ENCODE data around the gene HMCN1.
A peak's percentile ranks its signal among the peaks of the same experiment; 100 is the strongest.

HMCN1 gene

GRCh38 chr1:185733818-185734735 is at the start of gene HMCN1:
Gene HMCN1 (plus strand): TSS chr1:185734391. CDS start chr1:185734780, 389 bp downstream.
- DNase-seq (ENCODE audit: low read depth): peak; percentile 60

GRCh38 chr1:185686821-185687778 is 47.1 kb upstream of the HMCN1 start:
- DNase-seq (ENCODE audit: low read depth): no peak

GRCh38 chr1:185690527-185690926 is 43.7 kb upstream of the HMCN1 start:
- DNase-seq (ENCODE audit: low read depth): no peak

GRCh38 chr1:185693654-185694053 is 40.5 kb upstream of the HMCN1 start:
- DNase-seq (ENCODE audit: low read depth): no peak

- DNase-seq (ENCODE audit: low read depth): no peak
These were observed 40.1 kb upstream of the HMCN1 start for GRCh38 chr1:185694081-185694480.

- no peak for DNase-seq (ENCODE audit: low read depth)
These were observed 38.9 kb upstream of the HMCN1 start for GRCh38 chr1:185695299-185695698.

GRCh38 chr1:185696422-185697150 is 37.6 kb upstream of the HMCN1 start:
- no peak for DNase-seq (ENCODE audit: low read depth)

- DNase-seq (ENCODE audit: low read depth): no peak
These were observed 34.3 kb upstream of the HMCN1 start for GRCh38 chr1:185699874-185700273.

GRCh38 chr1:185701650-185702049 is 32.5 kb upstream of the HMCN1 start:
- no peak for DNase-seq (ENCODE audit: low read depth)

- no peak for DNase-seq (ENCODE audit: low read depth)
These were observed 30.0 kb upstream of the HMCN1 start for GRCh38 chr1:185704181-185704580.

GRCh38 chr1:185716095-185716494 is 18.1 kb upstream of the HMCN1 start:
- DNase-seq (ENCODE audit: low read depth): no peak

- DNase-seq (ENCODE audit: low read depth): peak; percentile 84
These were observed 15.2 kb upstream of the HMCN1 start for GRCh38 chr1:185719021-185719420.

GRCh38 chr1:185720633-185721272 is 13.4 kb upstream of the HMCN1 start:
- DNase-seq (ENCODE audit: low read depth): no peak

- DNase-seq (ENCODE audit: low read depth): no peak
These were observed 12.6 kb upstream of the HMCN1 start for GRCh38 chr1:185721553-185721952.

- DNase-seq (ENCODE audit: low read depth): no peak
These were observed 12.1 kb upstream of the HMCN1 start for GRCh38 chr1:185722098-185722497.

- DNase-seq (ENCODE audit: low read depth): no peak
These were observed 6.5 kb upstream of the HMCN1 start for GRCh38 chr1:185727726-185728125.

- DNase-seq (ENCODE audit: low read depth): no peak
These were observed 2.7 kb upstream of the HMCN1 start for GRCh38 chr1:185731446-185731845.

- DNase-seq (ENCODE audit: low read depth): no peak
These were observed 1.2 kb upstream of the HMCN1 start for GRCh38 chr1:185732951-185733350.

- no peak for DNase-seq (ENCODE audit: low read depth)
These were observed 924 bp downstream of the HMCN1 start for GRCh38 chr1:185734929-185735700.

- no peak for DNase-seq (ENCODE audit: low read depth)
These were observed 1.5 kb downstream of the HMCN1 start for GRCh38 chr1:185735701-185736064.

GRCh38 chr1:185739967-185740366 is 5.8 kb downstream of the HMCN1 start:
- DNase-seq (ENCODE audit: low read depth): no peak
